Suppressor macrophage treated with lipopolysaccharide for 4 hours (primary cell): ENCODE data around the gene GRK3.
"Not testable (repeated sequence)": the region's sequence is repeated elsewhere in the genome, so short reads cannot be mapped to it uniquely, and the experiment has no call there.

Experiments used
- DNase-seq: peaks from one replicate; pipeline ENCODE4 v3.0.0-alpha.2; 2020

GRK3 gene

GRCh38 chr22:25564320-25564978, at the start of gene GRK3:
TSS of gene GRK3 (plus strand) at chr22:25564675. CDS start at chr22:25565041, 366 bp downstream.
- peak; percentile 86 for DNase-seq

- DNase-seq, result no peak
Observed at GRCh38 chr22:25518000-25518663, 46.3 kb upstream of the GRK3 start.

GRCh38 chr22:25525376-25525775, 39.1 kb upstream of the GRK3 start:
- DNase-seq, result no peak

GRCh38 chr22:25525804-25526584, 38.5 kb upstream of the GRK3 start:
- DNase-seq, result peak; percentile 65

GRCh38 chr22:25527016-25527415, 37.5 kb upstream of the GRK3 start:
- not testable (repeated sequence) for DNase-seq

GRCh38 chr22:25528068-25528467, 36.4 kb upstream of the GRK3 start:
- DNase-seq, result not testable (repeated sequence)

- DNase-seq, result not testable (repeated sequence)
Observed at GRCh38 chr22:25529059-25529458, 35.4 kb upstream of the GRK3 start.

- not testable (repeated sequence) for DNase-seq
Observed at GRCh38 chr22:25529541-25530137, 34.8 kb upstream of the GRK3 start.

- DNase-seq, result not testable (repeated sequence)
Observed at GRCh38 chr22:25531677-25532076, 32.8 kb upstream of the GRK3 start.

GRCh38 chr22:25534724-25535123, 29.8 kb upstream of the GRK3 start:
- DNase-seq, result no peak

- no peak for DNase-seq
Observed at GRCh38 chr22:25536589-25536988, 27.9 kb upstream of the GRK3 start.

GRCh38 chr22:25540166-25540907, 24.1 kb upstream of the GRK3 start:
- DNase-seq, result peak; percentile 56

GRCh38 chr22:25540908-25541660, 23.4 kb upstream of the GRK3 start:
- peak; percentile 73 for DNase-seq

GRCh38 chr22:25542191-25542590, 22.3 kb upstream of the GRK3 start:
- no peak for DNase-seq

- DNase-seq, result no peak
Observed at GRCh38 chr22:25542720-25543402, 21.6 kb upstream of the GRK3 start.

GRCh38 chr22:25545146-25545545, 19.3 kb upstream of the GRK3 start:
- DNase-seq, result no peak

GRCh38 chr22:25545672-25546071, 18.8 kb upstream of the GRK3 start:
- DNase-seq, result peak; percentile 81

GRCh38 chr22:25546242-25546641, 18.2 kb upstream of the GRK3 start:
- no peak for DNase-seq

GRCh38 chr22:25546751-25547150, 17.7 kb upstream of the GRK3 start:
- DNase-seq, result peak; percentile 91

- no peak for DNase-seq
Observed at GRCh38 chr22:25548866-25549464, 15.5 kb upstream of the GRK3 start.

GRCh38 chr22:25551396-25551795, 13.1 kb upstream of the GRK3 start:
- DNase-seq, result no peak
